Liver (tissue), 9 donors: ENCODE data around the gene ZNF618. TPM values are rescaled to one million over a fixed set of nuclear protein-coding genes. Genes with fewer than 3 reads are reported as not detected.

ENCODE experiments used
- DNase-seq: peaks from one replicate; pipeline ENCODE4 v3.0.0-alpha.2; 2017; ENCODE audit warnings: low spot score
- H3K27ac ChIP-seq, 2 donors: one replicate each; pipeline ENCODE4 v1.7.0; 2013; ENCODE audit warnings: inconsistent platforms in 2 of 2, low read length in 2 of 2, control low read depth in 1 of 2, low read depth in 1 of 2, mild to moderate bottlenecking in 1 of 2
- H3K27me3 ChIP-seq, 4 donors: one replicate each; pipeline versions ENCODE4 v1.6.1 to v1.7.0; 2013; ENCODE audit warnings: low read length in 3 of 4, inconsistent platforms in 1 of 4, mild to moderate bottlenecking in 1 of 4, moderate library complexity in 1 of 4; ENCODE audit not compliant: control insufficient read depth in 4 of 4, insufficient read depth in 4 of 4
- H3K36me3 ChIP-seq, 4 donors: one replicate each; pipeline versions ENCODE4 v1.6.1 to v1.7.0; 2013; ENCODE audit warnings: low read length in 3 of 4, mild to moderate bottlenecking in 3 of 4, low read depth in 1 of 4, moderate library complexity in 1 of 4; ENCODE audit not compliant: control insufficient read depth in 4 of 4, insufficient read depth in 3 of 4
- H3K4me1 ChIP-seq, 4 donors: one replicate each; pipeline versions ENCODE4 v1.6.1 to v1.7.0; 2013; ENCODE audit warnings: low read length in 3 of 4, mild to moderate bottlenecking in 3 of 4, moderate library complexity in 1 of 4; ENCODE audit not compliant: control insufficient read depth in 4 of 4, insufficient read depth in 4 of 4
- H3K4me3 ChIP-seq, 3 donors: one replicate each; pipeline versions ENCODE4 v1.6.1 to v1.7.0; 2013; ENCODE audit warnings: low read length in 3 of 3, control low read depth in 1 of 3, low read depth in 1 of 3, mild to moderate bottlenecking in 1 of 3
- H3K9ac ChIP-seq, 2 donors: one replicate each; pipeline ENCODE4 v1.7.0; 2013; ENCODE audit warnings: low read length in 2 of 2, mild to moderate bottlenecking in 2 of 2, moderate library complexity in 2 of 2, control low read depth in 1 of 2, low read depth in 1 of 2
- H3K9me3 ChIP-seq, 4 donors: one replicate each; pipeline versions ENCODE4 v1.6.1 to v1.7.0; 2013; ENCODE audit warnings: low read length in 3 of 4; ENCODE audit not compliant: control insufficient read depth in 4 of 4
- ATF3 ChIP-seq: IDR thresholded peaks from 2 replicates; pipeline ENCODE4 v1.6.1; 2016; ENCODE audit warnings: antibody characterized with exemption
- CTCF ChIP-seq: fragments of 150-350 bp; IDR thresholded peaks from 2 replicates; pipeline ENCODE4 v1.5.1; 2017; ENCODE audit warnings: improper control_type of control experiment, low read depth, low read length; ENCODE audit not compliant: missing input control
- EGR1 ChIP-seq, 2 donors: IDR thresholded peaks; 2 replicates each; pipeline ENCODE4 v1.6.1; 2016 to 2018; ENCODE audit warnings: antibody characterized with exemption in 2 of 2, low read depth in 2 of 2
- FOXA1 ChIP-seq: IDR thresholded peaks from 2 replicates; pipeline ENCODE4 v1.6.1; 2016; ENCODE audit warnings: antibody characterized with exemption
- FOXA2 ChIP-seq: IDR thresholded peaks from 2 replicates; pipeline ENCODE4 v1.6.1; 2016; ENCODE audit warnings: antibody characterized with exemption
- GABPA ChIP-seq, 2 donors: IDR thresholded peaks in 1 of 2; conservative IDR thresholded peaks in 1 of 2; 2 replicates each; pipeline ENCODE4 v1.6.1; 2016; ENCODE audit warnings: antibody characterized with exemption in 2 of 2, mild to moderate bottlenecking in 1 of 2, moderate library complexity in 1 of 2
- HNF4A ChIP-seq, 2 donors: conservative IDR thresholded peaks; 2 replicates each; pipeline ENCODE4 v1.6.1; 2016; ENCODE audit warnings: antibody characterized with exemption in 2 of 2, mild to moderate bottlenecking in 2 of 2
- HNF4G ChIP-seq: IDR thresholded peaks from 2 replicates; pipeline ENCODE4 v1.6.1; 2016; ENCODE audit warnings: antibody characterized with exemption
- JUND ChIP-seq, 2 donors: IDR thresholded peaks; 2 replicates each; pipeline ENCODE4 v1.6.1; 2016; ENCODE audit warnings: antibody characterized with exemption in 2 of 2
- MAX ChIP-seq: IDR thresholded peaks from 2 replicates; pipeline ENCODE4 v1.6.1; 2016; ENCODE audit warnings: antibody characterized with exemption
- NR2F2 ChIP-seq: IDR thresholded peaks from 2 replicates; pipeline ENCODE4 v1.6.1; 2016; ENCODE audit warnings: antibody characterized with exemption
- RAD21 ChIP-seq, 2 donors: IDR thresholded peaks; 2 replicates each; pipeline ENCODE4 v1.6.1; 2016; ENCODE audit warnings: antibody characterized with exemption in 2 of 2, mild to moderate bottlenecking in 2 of 2
- REST ChIP-seq: IDR thresholded peaks from 2 replicates; pipeline ENCODE4 v1.6.1; 2016; ENCODE audit warnings: antibody characterized with exemption, mild to moderate bottlenecking
- RXRA ChIP-seq, 2 donors: IDR thresholded peaks; 2 replicates each; pipeline ENCODE4 v1.6.1; 2017 to 2018; ENCODE audit warnings: antibody characterized with exemption in 2 of 2, mild to moderate bottlenecking in 1 of 2
- SP1 ChIP-seq: IDR thresholded peaks from 2 replicates; pipeline ENCODE4 v1.6.1; 2018; ENCODE audit warnings: antibody characterized with exemption, mild to moderate bottlenecking
- TAF1 ChIP-seq: conservative IDR thresholded peaks from 2 replicates; pipeline ENCODE4 v1.6.1; 2016; ENCODE audit warnings: antibody characterized with exemption, mild to moderate bottlenecking
- YY1 ChIP-seq: IDR thresholded peaks from 2 replicates; pipeline ENCODE4 v1.6.1; 2016; ENCODE audit warnings: antibody characterized with exemption, mild to moderate bottlenecking
- ZBTB33 ChIP-seq: IDR thresholded peaks from 2 replicates; pipeline ENCODE4 v1.6.1; 2016; ENCODE audit warnings: antibody characterized with exemption
- WGBS: extraction: QIAGEN DNeasy Blood & Tissue Kit; methylation state at CpG from one replicate; pipeline ENCODE4 v1.1.7; 2013; 5-methylcytosine and 5-hydroxymethylcytosine counted together
- polyA plus RNA-seq, 2 donors: library from polyadenylated mRNA; stranded (reverse) in 1 of 2; unstranded in 1 of 2; fragments of 200-250 nt in 1 of 2; fragments of >200 nt in 1 of 2; fragmentation: Nextera tagmentation in 1 of 2; extraction: Ambion mirVana in 1 of 2; gene quantifications; one replicate each; pipeline versions ENCODE4 v1.2.1 to v1.2.3, GENCODE V29; 2013 to 2015
- total RNA-seq, 2 donors: library from RNA; depleted of rRNA; stranded (reverse); fragments of >200 nt; gene quantifications; one replicate each; pipeline ENCODE4 v1.2.3, GENCODE V29; 2014
- donor health status: healthy.
- donor health status: healthy.
- donor health status: healthy.
- donor health status: healthy.
- donor health status: healthy.

The ZNF618 gene
- total and polyA plus RNA-seq, 4 donors: 2.2 to 6.5 (median 3.7) TPM

- Histone ChIP-seq H3K36me3 (no peaks in the 10 kb centered on the region), H3K9ac (no peak overlapping the region)
- no peak for DNase-seq
Observed at GRCh38 chr9:114086009-114086408, 209.9 kb downstream of the ZNF618 start.

More at GRCh38 chr9:114086009-114086408, 209.9 kb downstream of the ZNF618 start:
- TF ChIP-seq SP1 (no peak), RAD21 (IDR thresholded peaks at IDR 0.05) (no peak), NR2F2 (no peak), HNF4A (conservative IDR thresholded peaks at IDR 0.05) (no peak), TAF1 (no peak), FOXA2 (no peak), CTCF (no peak), YY1 (no peak), ZBTB33 (no peak), FOXA1 (no peak), ATF3 (no peak), MAX (no peak), JUND (IDR thresholded peaks at IDR 0.05) (no peak), EGR1 (IDR thresholded peaks at IDR 0.05; ENCODE audit: low read depth in 2 of 2) (no peak), GABPA (IDR thresholded peaks at IDR 0.05 in 1 of 2, conservative IDR thresholded peaks at IDR 0.05 in 1 of 2) (no peak), HNF4G (no peak), RXRA (IDR thresholded peaks at IDR 0.05) (no peak), REST (no peak)
- 91% methylated on average over 6 of the region's 6 CpGs for WGBS
- no peak overlapping the region for H3K27ac ChIP-seq
- peaks cover 2 to 27% (median 21%) of the 10 kb centered on the region in 4 donors for H3K4me1 ChIP-seq
- no peaks in the 10 kb centered on the region for H3K9me3 ChIP-seq
- no peaks in the 10 kb centered on the region for H3K27me3 ChIP-seq
- no peak overlapping the region for H3K4me3 ChIP-seq
